GM23338 (cell line): ENCODE results near the gene CACNA2D4. TPM values are rescaled to one million over a fixed set of nuclear protein-coding genes. Genes with fewer than 3 reads are reported as not detected.

Experiments
- ATAC-seq: fragments of 200-7000 bp; cut with Tn5 transposase; 3 replicates; pipeline ENCODE4 v1.9.1; 2020
- DNase-seq: peaks from one replicate; pipeline ENCODE4 v3.0.0-alpha.2; 2015; ENCODE audit warnings: low spot score
- H2AFZ ChIP-seq: fragments of 200-600 bp; sonication (generic); 2 replicates; pipeline ENCODE4 v1.8.0; 2016; ENCODE audit warnings: antibody characterized with exemption, mild to moderate bottlenecking, moderate library complexity
- H3F3A ChIP-seq: fragments of 200-600 bp; sonication (generic); replicated peaks from 2 replicates; pipeline ENCODE4 v1.8.0; 2017; ENCODE audit warnings: antibody characterized with exemption, mixed run types, low read depth
- H3K27ac ChIP-seq: fragments of 200-600 bp; sonication (generic); 2 replicates; pipeline ENCODE4 v1.6.1; 2016; ENCODE audit warnings: low read depth
- H3K27me3 ChIP-seq: fragments of 200-600 bp; sonication (generic); 2 replicates; pipeline ENCODE4 v1.8.0; 2016; ENCODE audit warnings: mild to moderate bottlenecking, mixed run types, moderate library complexity; ENCODE audit not compliant: insufficient read depth
- H3K36me3 ChIP-seq: fragments of 200-600 bp; sonication (generic); 2 replicates; pipeline ENCODE4 v1.8.0; 2016; ENCODE audit warnings: mild to moderate bottlenecking; ENCODE audit not compliant: insufficient read depth
- H3K4me1 ChIP-seq: fragments of 200-600 bp; sonication (generic); 2 replicates; pipeline ENCODE4 v1.8.0; 2016; ENCODE audit warnings: mild to moderate bottlenecking, moderate library complexity; ENCODE audit not compliant: insufficient read depth
- H3K4me2 ChIP-seq: fragments of 200-600 bp; sonication (generic); 2 replicates; pipeline ENCODE4 v1.7.1; 2017; ENCODE audit warnings: mixed run types
- H3K4me3 ChIP-seq: fragments of 200-600 bp; sonication (generic); 2 replicates; pipeline ENCODE4 v1.6.1; 2016; ENCODE audit warnings: mixed run types
- H3K79me2 ChIP-seq: fragments of 200-600 bp; sonication (generic); replicated peaks from 2 replicates; pipeline ENCODE4 v1.8.0; 2017; ENCODE audit warnings: mild to moderate bottlenecking; ENCODE audit not compliant: insufficient read depth
- H3K9me2 ChIP-seq: fragments of 200-600 bp; sonication (generic); 2 replicates; pipeline ENCODE4 v1.8.0; 2017; ENCODE audit not compliant: insufficient read depth
- H4K20me1 ChIP-seq: fragments of 200-600 bp; sonication (generic); replicated peaks from 2 replicates; pipeline ENCODE4 v1.8.0; 2017; ENCODE audit warnings: mild to moderate bottlenecking; ENCODE audit not compliant: insufficient read depth
- H3K27ac Mint-ChIP-seq: 2 replicates; pipeline ENCODE4 v1.8.0; 2020; ENCODE audit warnings: inconsistent platforms, mild to moderate bottlenecking, moderate library complexity, mixed read lengths
- H3K27me3 Mint-ChIP-seq: 3 replicates; pipeline ENCODE4 v1.8.0; 2022; ENCODE audit warnings: low read depth, mild to moderate bottlenecking, moderate library complexity, mixed read lengths, inconsistent platforms; ENCODE audit not compliant: insufficient read depth, poor library complexity
- H3K36me3 Mint-ChIP-seq: 3 replicates; pipeline ENCODE4 v1.8.0; 2021; ENCODE audit warnings: low read depth, mild to moderate bottlenecking, inconsistent platforms, moderate library complexity, mixed read lengths
- H3K4me1 Mint-ChIP-seq: 3 replicates; pipeline ENCODE4 v1.8.0; 2020; ENCODE audit warnings: mild to moderate bottlenecking, inconsistent platforms, mixed read lengths
- H3K4me3 Mint-ChIP-seq: 3 replicates; pipeline ENCODE4 v1.8.0; 2021; ENCODE audit warnings: moderate library complexity, mild to moderate bottlenecking, inconsistent platforms, mixed read lengths
- H3K9me3 Mint-ChIP-seq: 3 replicates; pipeline ENCODE4 v1.8.0; 2020; ENCODE audit warnings: moderate library complexity, mild to moderate bottlenecking, inconsistent platforms, mixed read lengths
- CREB1 ChIP-seq: fragments of 250-450 bp; sonication (Bioruptor Pico); IDR thresholded peaks from 2 replicates; pipeline ENCODE4 v1.5.0; 2020; ENCODE audit warnings: low read depth, mild to moderate bottlenecking, moderate library complexity
- EZH2 ChIP-seq: fragments of 200-600 bp; sonication (generic); IDR thresholded peaks from one replicate; pipeline ENCODE4 v1.8.0; 2017; ENCODE audit warnings: antibody characterized with exemption, mild to moderate bottlenecking, low read depth; ENCODE audit not compliant: unreplicated experiment
- EZH2phosphoT487 ChIP-seq: fragments of 200-600 bp; sonication (generic); IDR thresholded peaks from one replicate; pipeline ENCODE4 v1.8.1; 2018; ENCODE audit warnings: antibody characterized with exemption; ENCODE audit not compliant: unreplicated experiment
- JUNB ChIP-seq: IDR thresholded peaks from one replicate; pipeline ENCODE4 v1.6.1; 2016; ENCODE audit warnings: antibody characterized with exemption; ENCODE audit not compliant: unreplicated experiment
- POLR2AphosphoS5 ChIP-seq: IDR thresholded peaks from 2 replicates; pipeline ENCODE4 v1.6.1; 2016; ENCODE audit warnings: antibody characterized with exemption, low read depth
- STAT1 ChIP-seq: IDR thresholded peaks from one replicate; pipeline ENCODE4 v1.6.1; 2016; ENCODE audit warnings: antibody characterized with exemption; ENCODE audit not compliant: unreplicated experiment
- ZNF114 ChIP-seq: fragments of 250-450 bp; sonication (Bioruptor Pico); IDR thresholded peaks from 2 replicates; pipeline ENCODE4 v1.5.0; 2020; ENCODE audit warnings: mild to moderate bottlenecking, moderate library complexity
- ZNF331 ChIP-seq: fragments of 250-450 bp; sonication (Bioruptor Pico); IDR thresholded peaks from 2 replicates; pipeline ENCODE4 v1.5.0; 2020; ENCODE audit warnings: low read depth, mild to moderate bottlenecking, moderate library complexity
- polyA plus RNA-seq: library from polyadenylated mRNA; unstranded; fragments of >200 nt; fragmentation: Nextera tagmentation; extraction: Ambion mirVana; gene quantifications from 2 replicates; pipeline ENCODE4 v1.2.1, GENCODE V29; 2016
- total RNA-seq: library from RNA; depleted of rRNA; stranded (reverse); fragments of >200 nt; shearing (Covaris generic); gene quantifications from 2 replicates; pipeline ENCODE4 v1.2.3, GENCODE V29; 2014
- TF ChIP-seq, protein P1 (sequence below): IDR thresholded peaks from one replicate; pipeline ENCODE4 v1.6.1; 2018; ENCODE audit warnings: antibody characterized with exemption; ENCODE audit not compliant: unreplicated experiment
- TF ChIP-seq, protein P2 (sequence below), 2 experiments: fragments of 200-600 bp in 1 of 2; sonication (generic) in 1 of 2; conservative IDR thresholded peaks; 2 replicates each; pipeline versions ENCODE4 v1.5.1 to v1.6.1; 2016 to 2017; ENCODE audit warnings: antibody characterized with exemption in 2 of 2, low read depth in 2 of 2, mild to moderate bottlenecking in 2 of 2, moderate library complexity in 1 of 2
- TF ChIP-seq, protein P3 (sequence below): IDR thresholded peaks from 2 replicates; pipeline ENCODE4 v1.6.1; 2016; ENCODE audit warnings: antibody characterized with exemption

Gene CACNA2D4
- total and polyA plus RNA-seq, 2 experiments from 2014 or later: 0.07 to 0.24 TPM

DNA sequence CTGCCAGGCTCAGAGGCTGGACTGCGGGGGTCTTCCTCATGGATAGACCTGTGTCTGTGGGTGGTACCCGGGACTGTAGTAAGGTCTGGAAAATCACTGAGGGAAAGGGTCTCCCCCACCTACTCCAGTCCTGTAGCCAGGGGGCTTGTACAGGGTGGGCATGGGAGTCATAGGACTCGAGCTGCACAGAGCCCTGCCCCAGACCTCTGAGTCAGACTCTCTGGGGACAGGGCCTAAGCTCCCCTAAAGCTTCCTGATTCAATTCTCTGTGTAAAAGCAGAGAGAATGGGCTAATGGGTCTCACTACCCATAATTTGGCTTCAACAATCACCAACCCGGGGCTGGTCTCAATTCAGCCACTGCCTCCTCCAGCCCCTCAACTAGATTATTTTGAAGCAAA is 71.0 kb downstream of the CACNA2D4 start (continued):
- TF ChIP-seq, protein P1, sequence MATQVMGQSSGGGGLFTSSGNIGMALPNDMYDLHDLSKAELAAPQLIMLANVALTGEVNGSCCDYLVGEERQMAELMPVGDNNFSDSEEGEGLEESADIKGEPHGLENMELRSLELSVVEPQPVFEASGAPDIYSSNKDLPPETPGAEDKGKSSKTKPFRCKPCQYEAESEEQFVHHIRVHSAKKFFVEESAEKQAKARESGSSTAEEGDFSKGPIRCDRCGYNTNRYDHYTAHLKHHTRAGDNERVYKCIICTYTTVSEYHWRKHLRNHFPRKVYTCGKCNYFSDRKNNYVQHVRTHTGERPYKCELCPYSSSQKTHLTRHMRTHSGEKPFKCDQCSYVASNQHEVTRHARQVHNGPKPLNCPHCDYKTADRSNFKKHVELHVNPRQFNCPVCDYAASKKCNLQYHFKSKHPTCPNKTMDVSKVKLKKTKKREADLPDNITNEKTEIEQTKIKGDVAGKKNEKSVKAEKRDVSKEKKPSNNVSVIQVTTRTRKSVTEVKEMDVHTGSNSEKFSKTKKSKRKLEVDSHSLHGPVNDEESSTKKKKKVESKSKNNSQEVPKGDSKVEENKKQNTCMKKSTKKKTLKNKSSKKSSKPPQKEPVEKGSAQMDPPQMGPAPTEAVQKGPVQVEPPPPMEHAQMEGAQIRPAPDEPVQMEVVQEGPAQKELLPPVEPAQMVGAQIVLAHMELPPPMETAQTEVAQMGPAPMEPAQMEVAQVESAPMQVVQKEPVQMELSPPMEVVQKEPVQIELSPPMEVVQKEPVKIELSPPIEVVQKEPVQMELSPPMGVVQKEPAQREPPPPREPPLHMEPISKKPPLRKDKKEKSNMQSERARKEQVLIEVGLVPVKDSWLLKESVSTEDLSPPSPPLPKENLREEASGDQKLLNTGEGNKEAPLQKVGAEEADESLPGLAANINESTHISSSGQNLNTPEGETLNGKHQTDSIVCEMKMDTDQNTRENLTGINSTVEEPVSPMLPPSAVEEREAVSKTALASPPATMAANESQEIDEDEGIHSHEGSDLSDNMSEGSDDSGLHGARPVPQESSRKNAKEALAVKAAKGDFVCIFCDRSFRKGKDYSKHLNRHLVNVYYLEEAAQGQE: no peak
- TF ChIP-seq, protein P2, sequence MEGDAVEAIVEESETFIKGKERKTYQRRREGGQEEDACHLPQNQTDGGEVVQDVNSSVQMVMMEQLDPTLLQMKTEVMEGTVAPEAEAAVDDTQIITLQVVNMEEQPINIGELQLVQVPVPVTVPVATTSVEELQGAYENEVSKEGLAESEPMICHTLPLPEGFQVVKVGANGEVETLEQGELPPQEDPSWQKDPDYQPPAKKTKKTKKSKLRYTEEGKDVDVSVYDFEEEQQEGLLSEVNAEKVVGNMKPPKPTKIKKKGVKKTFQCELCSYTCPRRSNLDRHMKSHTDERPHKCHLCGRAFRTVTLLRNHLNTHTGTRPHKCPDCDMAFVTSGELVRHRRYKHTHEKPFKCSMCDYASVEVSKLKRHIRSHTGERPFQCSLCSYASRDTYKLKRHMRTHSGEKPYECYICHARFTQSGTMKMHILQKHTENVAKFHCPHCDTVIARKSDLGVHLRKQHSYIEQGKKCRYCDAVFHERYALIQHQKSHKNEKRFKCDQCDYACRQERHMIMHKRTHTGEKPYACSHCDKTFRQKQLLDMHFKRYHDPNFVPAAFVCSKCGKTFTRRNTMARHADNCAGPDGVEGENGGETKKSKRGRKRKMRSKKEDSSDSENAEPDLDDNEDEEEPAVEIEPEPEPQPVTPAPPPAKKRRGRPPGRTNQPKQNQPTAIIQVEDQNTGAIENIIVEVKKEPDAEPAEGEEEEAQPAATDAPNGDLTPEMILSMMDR (conservative IDR thresholded peaks at IDR 0.05; ENCODE audit: low read depth in 2 of 2): no peak
- no peak for TF ChIP-seq EZH2phosphoT487
- no peak for TF ChIP-seq ZNF114 (CRISPR knock-in tag)
- no peak for TF ChIP-seq JUNB
- no peak for TF ChIP-seq STAT1
- TF ChIP-seq ZNF331 (CRISPR knock-in tag): no peak

DNA sequence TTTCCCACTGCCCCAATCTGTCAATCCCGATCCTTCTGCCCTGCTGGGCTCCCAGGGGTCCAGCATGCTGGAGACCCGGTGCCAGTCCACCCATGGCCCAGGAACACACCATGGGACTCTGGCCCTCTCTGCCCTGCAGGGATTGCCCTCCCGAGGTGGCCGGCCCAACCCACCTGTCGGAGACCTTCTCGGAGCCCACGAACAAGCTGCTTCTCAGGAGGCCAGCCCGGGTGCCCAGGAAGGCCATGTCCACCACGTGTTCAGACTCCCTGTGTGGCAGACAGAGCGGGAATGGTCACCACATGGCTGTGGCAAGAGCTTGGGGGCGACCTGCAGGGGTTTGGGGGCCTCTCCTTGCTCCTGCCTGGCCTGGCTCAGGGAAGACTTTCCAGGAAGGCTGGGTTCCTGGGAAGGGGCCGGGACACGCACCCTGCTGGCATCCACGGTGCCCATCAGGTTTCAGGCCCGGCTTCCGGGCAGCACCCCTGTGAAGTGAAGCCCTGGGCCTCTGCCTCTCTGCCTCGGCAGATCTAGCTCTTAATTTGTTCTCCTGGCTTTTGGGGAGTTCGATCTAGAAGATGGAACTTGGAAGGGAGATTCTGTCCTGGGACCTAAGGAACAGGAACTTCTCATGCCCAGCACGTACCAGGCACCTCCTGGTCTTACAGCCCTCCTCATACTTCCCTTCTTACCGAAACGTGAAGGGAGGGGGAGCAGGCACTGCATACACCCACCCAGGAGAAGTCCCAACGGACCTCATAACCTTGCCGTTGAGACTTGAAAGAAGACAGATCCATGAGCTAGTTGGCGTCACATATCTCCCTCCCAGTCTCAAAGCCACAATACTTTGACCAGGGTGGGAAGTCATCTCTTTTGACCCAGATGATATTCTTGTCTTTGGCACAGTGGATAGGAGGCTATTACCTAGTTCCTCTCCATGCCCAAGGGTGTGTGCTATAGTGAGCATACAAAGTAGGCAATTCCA is 71.7 kb downstream of the CACNA2D4 start:
- H3F3A ChIP-seq: no peaks in the 10 kb centered on the region
- H3K4me2 ChIP-seq: no peak overlapping the region
- no peaks in the 10 kb centered on the region for H4K20me1 ChIP-seq
- Mint-ChIP-seq H3K4me1 (peaks cover 29% of the 10 kb centered on the region), H3K36me3 (no peaks in the 10 kb centered on the region), H3K9me3 (no peaks in the 10 kb centered on the region), H3K27ac (no peak overlapping the region), H3K27me3 (peaks cover 6% of the 10 kb centered on the region), H3K4me3 (no peak overlapping the region)
- H3K27ac ChIP-seq: no peak overlapping the region
- no peak overlapping the region for H3K4me3 ChIP-seq
- H3K79me2 ChIP-seq: no peaks in the 10 kb centered on the region
- no peaks in the 10 kb centered on the region for H3K27me3 ChIP-seq
- no peaks in the 10 kb centered on the region for H3K36me3 ChIP-seq
- DNase-seq (no peak), ATAC-seq (no peak)
- H2AFZ ChIP-seq: no peak overlapping the region
- H3K4me1 ChIP-seq: peaks cover 9% of the 10 kb centered on the region
- H3K9me2 ChIP-seq: no peaks in the 10 kb centered on the region
- TF ChIP-seq, protein P3, sequence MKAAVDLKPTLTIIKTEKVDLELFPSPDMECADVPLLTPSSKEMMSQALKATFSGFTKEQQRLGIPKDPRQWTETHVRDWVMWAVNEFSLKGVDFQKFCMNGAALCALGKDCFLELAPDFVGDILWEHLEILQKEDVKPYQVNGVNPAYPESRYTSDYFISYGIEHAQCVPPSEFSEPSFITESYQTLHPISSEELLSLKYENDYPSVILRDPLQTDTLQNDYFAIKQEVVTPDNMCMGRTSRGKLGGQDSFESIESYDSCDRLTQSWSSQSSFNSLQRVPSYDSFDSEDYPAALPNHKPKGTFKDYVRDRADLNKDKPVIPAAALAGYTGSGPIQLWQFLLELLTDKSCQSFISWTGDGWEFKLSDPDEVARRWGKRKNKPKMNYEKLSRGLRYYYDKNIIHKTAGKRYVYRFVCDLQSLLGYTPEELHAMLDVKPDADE: no peak
- TF ChIP-seq POLR2AphosphoS5 (no peak), CREB1 (CRISPR knock-in tag) (no peak), EZH2 (no peak), ZNF114 (CRISPR knock-in tag) (no peak), STAT1 (no peak), EZH2phosphoT487 (no peak)
